RWPE2 (cell line): ENCODE results near the gene TRPT1.
A peak's percentile ranks its signal among the peaks of the same experiment; 100 is the strongest.

Source experiments
- ATAC-seq: fragments of 200-7000 bp; cut with Tn5 transposase; 3 replicates; pipeline ENCODE4 v1.9.1; 2021; ENCODE audit warnings: low read depth
- DNase-seq: peaks from one replicate; pipeline ENCODE4 v3.0.0-alpha.2; 2020; ENCODE audit warnings: low spot score
- H3K27ac ChIP-seq: fragments of 450-650 bp; 2 replicates; pipeline ENCODE4 v1.5.1; 2017; ENCODE audit warnings: mild to moderate bottlenecking; ENCODE audit not compliant: poor library complexity, severe bottlenecking
- H3K27me3 ChIP-seq: fragments of 250-450 bp; sonication (Bioruptor Pico); 2 replicates; pipeline ENCODE4 v1.5.1; 2021; ENCODE audit warnings: mild to moderate bottlenecking, moderate library complexity; ENCODE audit not compliant: insufficient read depth, poor library complexity, severe bottlenecking
- H3K36me3 ChIP-seq: fragments of 250-450 bp; sonication (Bioruptor Pico); 2 replicates; pipeline ENCODE4 v1.5.1; 2020; ENCODE audit warnings: low read depth, mild to moderate bottlenecking, moderate library complexity
- H3K4me1 ChIP-seq: fragments of 250-450 bp; sonication (Bioruptor Pico); 2 replicates; pipeline ENCODE4 v1.5.1; 2021; ENCODE audit warnings: mild to moderate bottlenecking, moderate library complexity; ENCODE audit not compliant: insufficient read depth, poor library complexity, severe bottlenecking
- H3K4me3 ChIP-seq: fragments of 250-450 bp; sonication (Bioruptor Pico); 2 replicates; pipeline ENCODE4 v1.5.1; 2021; ENCODE audit warnings: mild to moderate bottlenecking, moderate library complexity; ENCODE audit not compliant: severe bottlenecking
- H3K9me3 ChIP-seq: fragments of 250-450 bp; sonication (Bioruptor Pico); 2 replicates; pipeline ENCODE4 v1.5.1; 2021; ENCODE audit warnings: mild to moderate bottlenecking, moderate library complexity; ENCODE audit not compliant: severe bottlenecking
- CTCF ChIP-seq: fragments of 450-650 bp; IDR thresholded peaks from one replicate; pipeline ENCODE4 v1.5.1; 2017; ENCODE audit warnings: mild to moderate bottlenecking, moderate library complexity; ENCODE audit not compliant: poor library complexity, severe bottlenecking

The TRPT1 gene

DNA sequence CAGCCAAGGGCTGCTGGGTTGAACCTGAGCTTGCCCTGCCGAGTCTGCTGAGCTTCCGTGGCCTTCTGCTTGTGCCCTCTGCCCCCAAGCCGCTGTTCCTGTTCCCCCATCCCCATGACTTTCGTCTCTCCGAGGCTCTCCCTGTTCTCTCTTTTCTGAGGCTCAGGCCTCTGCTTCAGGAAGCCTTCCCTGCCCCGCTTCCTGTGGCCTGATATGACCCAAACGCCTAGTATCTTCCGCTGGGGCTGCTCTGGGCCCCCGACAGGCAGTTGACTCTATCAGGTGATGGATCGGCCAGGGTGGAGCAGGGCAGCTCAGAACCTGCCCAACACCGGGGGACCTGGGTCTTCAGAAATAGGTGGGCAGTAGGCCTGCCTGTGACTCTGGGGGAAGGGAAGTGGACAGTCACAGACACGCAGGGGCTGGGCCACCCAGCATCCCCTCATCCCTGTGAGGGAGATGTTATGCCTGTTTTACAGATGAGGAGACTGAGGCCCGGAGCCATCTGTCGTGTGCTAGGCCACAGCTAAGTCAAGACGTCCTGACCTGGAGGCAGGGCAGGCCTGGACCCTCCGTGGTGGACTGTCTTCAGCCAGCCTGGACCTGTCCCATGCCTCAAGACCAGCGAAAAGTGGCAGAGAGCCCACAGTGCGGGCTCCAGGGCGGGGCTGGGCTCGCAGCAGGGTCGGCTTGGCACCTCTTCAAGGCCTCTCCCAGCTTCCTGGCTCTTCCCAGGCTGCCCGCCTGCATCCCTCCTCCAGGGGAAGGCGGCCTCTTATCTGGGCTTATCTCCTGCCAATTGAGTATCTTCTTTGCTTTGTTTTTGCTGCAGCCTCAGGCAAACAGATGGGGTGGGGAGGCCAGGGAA lies 42.3 kb upstream of the TRPT1 start:
- Histone ChIP-seq H3K4me3 (no peak overlapping the region), H3K4me1 (peaks cover 20% of the 10 kb centered on the region), H3K27ac (peak overlapping the region; percentile 92), H3K36me3 (peaks cover 30% of the 10 kb centered on the region), H3K27me3 (no peaks in the 10 kb centered on the region), H3K9me3 (no peaks in the 10 kb centered on the region)
- TF ChIP-seq CTCF = no peak
- ATAC-seq (peak; percentile 26), DNase-seq (no peak)

DNA sequence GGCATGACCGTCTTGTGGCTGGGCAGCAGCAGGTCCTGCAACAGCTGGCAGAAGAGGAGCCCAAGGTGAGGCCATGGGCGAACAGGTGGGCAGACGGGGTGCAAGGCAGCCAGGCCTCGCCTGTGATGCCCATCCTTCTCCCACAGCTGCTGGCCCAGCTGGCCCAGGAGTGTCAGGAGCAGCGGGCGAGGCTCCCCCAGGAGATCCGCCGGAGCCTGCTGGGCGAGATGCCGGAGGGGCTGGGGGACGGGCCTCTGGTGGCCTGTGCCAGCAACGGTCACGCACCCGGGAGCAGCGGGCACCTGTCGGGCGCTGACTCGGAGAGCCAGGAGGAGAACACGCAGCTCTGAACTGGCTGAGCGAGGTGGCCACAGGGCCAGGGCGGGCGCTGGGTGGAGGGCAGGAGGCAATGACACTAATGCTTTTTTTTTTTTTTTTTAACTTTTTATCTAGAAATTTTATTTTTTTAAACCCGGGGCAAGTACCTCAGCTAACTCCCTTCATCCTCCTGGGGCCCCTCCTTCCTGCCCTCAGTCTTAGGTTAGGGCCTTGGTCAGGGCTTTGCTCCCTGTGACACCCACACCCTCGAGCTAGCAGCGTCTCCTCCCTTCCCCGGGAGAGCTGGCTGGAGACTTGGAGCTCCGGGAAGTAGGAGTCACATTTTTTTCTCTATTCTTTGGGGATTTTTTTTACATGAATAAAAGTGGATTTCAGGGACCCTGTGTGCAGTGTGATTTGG lies 41.4 kb upstream of the TRPT1 start:
- Histone ChIP-seq H3K27me3 (no peaks in the 10 kb centered on the region), H3K36me3 (peaks cover 38% of the 10 kb centered on the region), H3K9me3 (no peaks in the 10 kb centered on the region), H3K27ac (peak overlapping the region; percentile 92), H3K4me1 (peaks cover 27% of the 10 kb centered on the region), H3K4me3 (no peak overlapping the region)
- ATAC-seq (no peak), DNase-seq (no peak)
- no peak for TF ChIP-seq CTCF

- Histone ChIP-seq H3K9me3 (no peaks in the 10 kb centered on the region), H3K27me3 (no peaks in the 10 kb centered on the region), H3K27ac (peak overlapping the region; percentile 92), H3K4me1 (peaks cover 24% of the 10 kb centered on the region), H3K36me3 (peaks cover 44% of the 10 kb centered on the region), H3K4me3 (no peak overlapping the region)
- ATAC-seq (no peak), DNase-seq (no peak)
- TF ChIP-seq CTCF = no peak
Observed at GRCh38 chr11:64266339-64266738, 40.4 kb upstream of the TRPT1 start.

- Histone ChIP-seq H3K4me1 (peaks cover 24% of the 10 kb centered on the region), H3K27me3 (no peaks in the 10 kb centered on the region), H3K36me3 (peaks cover 44% of the 10 kb centered on the region), H3K27ac (no peak overlapping the region), H3K9me3 (no peaks in the 10 kb centered on the region), H3K4me3 (no peak overlapping the region)
- no peak for ATAC-seq
- no peak for DNase-seq
- TF ChIP-seq CTCF = no peak
Observed at GRCh38 chr11:64265176-64266160, 39.5 kb upstream of the TRPT1 start.
